Liver (tissue), 9 donors: Measurements from ENCODE around the gene BIN1. TPM values are rescaled to one million over a fixed set of nuclear protein-coding genes. Genes with fewer than 3 reads are reported as not detected.

ENCODE experiments used
- DNase-seq: peaks from one replicate; pipeline ENCODE4 v3.0.0-alpha.2; 2017; ENCODE audit warnings: low spot score
- H3K27ac ChIP-seq, 2 donors: one replicate each; pipeline ENCODE4 v1.7.0; 2013; ENCODE audit warnings: inconsistent platforms in 2 of 2, low read length in 2 of 2, control low read depth in 1 of 2, low read depth in 1 of 2, mild to moderate bottlenecking in 1 of 2
- H3K27me3 ChIP-seq, 4 donors: one replicate each; pipeline versions ENCODE4 v1.6.1 to v1.7.0; 2013; ENCODE audit warnings: low read length in 3 of 4, inconsistent platforms in 1 of 4, mild to moderate bottlenecking in 1 of 4, moderate library complexity in 1 of 4; ENCODE audit not compliant: control insufficient read depth in 4 of 4, insufficient read depth in 4 of 4
- H3K36me3 ChIP-seq, 4 donors: one replicate each; pipeline versions ENCODE4 v1.6.1 to v1.7.0; 2013; ENCODE audit warnings: low read length in 3 of 4, mild to moderate bottlenecking in 3 of 4, low read depth in 1 of 4, moderate library complexity in 1 of 4; ENCODE audit not compliant: control insufficient read depth in 4 of 4, insufficient read depth in 3 of 4
- H3K4me1 ChIP-seq, 4 donors: one replicate each; pipeline versions ENCODE4 v1.6.1 to v1.7.0; 2013; ENCODE audit warnings: low read length in 3 of 4, mild to moderate bottlenecking in 3 of 4, moderate library complexity in 1 of 4; ENCODE audit not compliant: control insufficient read depth in 4 of 4, insufficient read depth in 4 of 4
- H3K4me3 ChIP-seq, 3 donors: one replicate each; pipeline versions ENCODE4 v1.6.1 to v1.7.0; 2013; ENCODE audit warnings: low read length in 3 of 3, control low read depth in 1 of 3, low read depth in 1 of 3, mild to moderate bottlenecking in 1 of 3
- H3K9ac ChIP-seq, 2 donors: one replicate each; pipeline ENCODE4 v1.7.0; 2013; ENCODE audit warnings: low read length in 2 of 2, mild to moderate bottlenecking in 2 of 2, moderate library complexity in 2 of 2, control low read depth in 1 of 2, low read depth in 1 of 2
- H3K9me3 ChIP-seq, 4 donors: one replicate each; pipeline versions ENCODE4 v1.6.1 to v1.7.0; 2013; ENCODE audit warnings: low read length in 3 of 4; ENCODE audit not compliant: control insufficient read depth in 4 of 4
- FOXA1 ChIP-seq: IDR thresholded peaks from 2 replicates; pipeline ENCODE4 v1.6.1; 2016; ENCODE audit warnings: antibody characterized with exemption
- GABPA ChIP-seq, 2 donors: IDR thresholded peaks in 1 of 2; conservative IDR thresholded peaks in 1 of 2; 2 replicates each; pipeline ENCODE4 v1.6.1; 2016; ENCODE audit warnings: antibody characterized with exemption in 2 of 2, mild to moderate bottlenecking in 1 of 2, moderate library complexity in 1 of 2
- HNF4A ChIP-seq, 2 donors: conservative IDR thresholded peaks; 2 replicates each; pipeline ENCODE4 v1.6.1; 2016; ENCODE audit warnings: antibody characterized with exemption in 2 of 2, mild to moderate bottlenecking in 2 of 2
- HNF4G ChIP-seq: IDR thresholded peaks from 2 replicates; pipeline ENCODE4 v1.6.1; 2016; ENCODE audit warnings: antibody characterized with exemption
- NR2F2 ChIP-seq: IDR thresholded peaks from 2 replicates; pipeline ENCODE4 v1.6.1; 2016; ENCODE audit warnings: antibody characterized with exemption
- RAD21 ChIP-seq, 2 donors: IDR thresholded peaks; 2 replicates each; pipeline ENCODE4 v1.6.1; 2016; ENCODE audit warnings: antibody characterized with exemption in 2 of 2, mild to moderate bottlenecking in 2 of 2
- WGBS: extraction: QIAGEN DNeasy Blood & Tissue Kit; methylation state at CpG from one replicate; pipeline ENCODE4 v1.1.7; 2013; 5-methylcytosine and 5-hydroxymethylcytosine counted together
- polyA plus RNA-seq, 2 donors: library from polyadenylated mRNA; stranded (reverse) in 1 of 2; unstranded in 1 of 2; fragments of 200-250 nt in 1 of 2; fragments of >200 nt in 1 of 2; fragmentation: Nextera tagmentation in 1 of 2; extraction: Ambion mirVana in 1 of 2; gene quantifications; one replicate each; pipeline versions ENCODE4 v1.2.1 to v1.2.3, GENCODE V29; 2013 to 2015
- total RNA-seq, 2 donors: library from RNA; depleted of rRNA; stranded (reverse); fragments of >200 nt; gene quantifications; one replicate each; pipeline ENCODE4 v1.2.3, GENCODE V29; 2014
- TF ChIP-seq, protein P1 (sequence below): IDR thresholded peaks from 2 replicates; pipeline ENCODE4 v1.6.1; 2016; ENCODE audit warnings: antibody characterized with exemption, mild to moderate bottlenecking
- TF ChIP-seq, protein P2 (sequence below): IDR thresholded peaks from 2 replicates; pipeline ENCODE4 v1.6.1; 2016; ENCODE audit warnings: antibody characterized with exemption
- TF ChIP-seq, protein P3 (sequence below): IDR thresholded peaks from 2 replicates; pipeline ENCODE4 v1.6.1; 2016; ENCODE audit warnings: antibody characterized with exemption
- TF ChIP-seq, protein P4 (sequence below): fragments of 150-350 bp; IDR thresholded peaks from 2 replicates; pipeline ENCODE4 v1.5.1; 2017; ENCODE audit warnings: improper control_type of control experiment, low read depth, low read length; ENCODE audit not compliant: missing input control
- donor health status: healthy.
- donor health status: healthy.
- donor health status: healthy.
- donor health status: healthy.
- donor health status: healthy.

The BIN1 gene
- total and polyA plus RNA-seq, 4 donors = 13.3 to 21.5 (median 15.0) TPM

DNA sequence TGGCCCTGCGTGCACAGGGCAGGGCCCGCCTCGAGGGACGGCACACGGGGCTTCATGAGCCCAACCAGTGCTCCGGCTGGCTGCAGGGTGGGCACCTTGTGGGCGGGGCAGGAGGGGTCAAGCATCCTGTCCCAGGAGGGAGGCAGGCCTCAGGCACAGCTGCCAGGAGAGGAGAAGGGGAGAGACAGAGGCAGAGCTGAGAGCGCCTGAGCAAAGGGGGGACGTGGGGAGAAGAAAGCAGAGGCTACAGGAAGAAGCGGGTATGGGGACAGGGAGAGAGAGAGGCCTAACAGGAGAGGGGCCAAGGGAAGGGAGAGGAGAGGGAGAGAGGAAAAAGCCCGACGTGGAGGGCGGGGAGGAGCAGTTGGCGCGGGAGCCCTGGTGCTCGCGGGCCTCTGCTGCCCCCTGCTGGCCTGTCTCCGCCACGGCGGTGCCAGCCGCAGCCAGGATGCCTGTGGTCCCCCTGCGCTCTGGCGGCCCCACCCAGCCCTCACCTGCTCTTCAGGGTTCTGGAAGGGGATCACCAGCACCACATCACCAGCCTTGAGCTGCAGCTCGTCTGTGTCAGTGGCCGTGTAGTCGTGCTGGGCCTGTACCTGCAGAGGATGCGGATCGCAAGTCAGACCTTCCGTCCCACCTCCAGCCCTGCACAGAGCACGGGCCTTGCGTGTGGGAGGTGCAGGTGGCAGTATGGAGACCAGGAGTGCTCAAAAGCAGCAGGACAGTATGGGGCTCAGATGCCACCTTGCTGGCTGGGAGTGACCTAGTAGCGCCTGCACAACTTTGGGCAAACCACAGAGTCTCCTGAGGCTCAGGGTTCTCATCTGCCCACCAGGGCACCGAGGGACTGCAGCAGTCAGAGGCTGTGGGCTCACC, 56.8 kb downstream of the BIN1 start:
- no peak overlapping the region for H3K9ac ChIP-seq
- WGBS = 42% methylated on average over 33 of the region's 33 CpGs
- no peaks in the 10 kb centered on the region for H3K9me3 ChIP-seq
- peaks cover 10 to 19% (median 13%) of the 10 kb centered on the region in 4 donors for H3K4me1 ChIP-seq
- no peak overlapping the region for H3K27ac ChIP-seq
- TF ChIP-seq HNF4A (conservative IDR thresholded peaks at IDR 0.05) (no peak), FOXA1 (no peak), GABPA (IDR thresholded peaks at IDR 0.05 in 1 of 2, conservative IDR thresholded peaks at IDR 0.05 in 1 of 2) (no peak), RAD21 (IDR thresholded peaks at IDR 0.05) (peak; percentile 82 to 88), HNF4G (no peak)
- TF ChIP-seq, protein P1, sequence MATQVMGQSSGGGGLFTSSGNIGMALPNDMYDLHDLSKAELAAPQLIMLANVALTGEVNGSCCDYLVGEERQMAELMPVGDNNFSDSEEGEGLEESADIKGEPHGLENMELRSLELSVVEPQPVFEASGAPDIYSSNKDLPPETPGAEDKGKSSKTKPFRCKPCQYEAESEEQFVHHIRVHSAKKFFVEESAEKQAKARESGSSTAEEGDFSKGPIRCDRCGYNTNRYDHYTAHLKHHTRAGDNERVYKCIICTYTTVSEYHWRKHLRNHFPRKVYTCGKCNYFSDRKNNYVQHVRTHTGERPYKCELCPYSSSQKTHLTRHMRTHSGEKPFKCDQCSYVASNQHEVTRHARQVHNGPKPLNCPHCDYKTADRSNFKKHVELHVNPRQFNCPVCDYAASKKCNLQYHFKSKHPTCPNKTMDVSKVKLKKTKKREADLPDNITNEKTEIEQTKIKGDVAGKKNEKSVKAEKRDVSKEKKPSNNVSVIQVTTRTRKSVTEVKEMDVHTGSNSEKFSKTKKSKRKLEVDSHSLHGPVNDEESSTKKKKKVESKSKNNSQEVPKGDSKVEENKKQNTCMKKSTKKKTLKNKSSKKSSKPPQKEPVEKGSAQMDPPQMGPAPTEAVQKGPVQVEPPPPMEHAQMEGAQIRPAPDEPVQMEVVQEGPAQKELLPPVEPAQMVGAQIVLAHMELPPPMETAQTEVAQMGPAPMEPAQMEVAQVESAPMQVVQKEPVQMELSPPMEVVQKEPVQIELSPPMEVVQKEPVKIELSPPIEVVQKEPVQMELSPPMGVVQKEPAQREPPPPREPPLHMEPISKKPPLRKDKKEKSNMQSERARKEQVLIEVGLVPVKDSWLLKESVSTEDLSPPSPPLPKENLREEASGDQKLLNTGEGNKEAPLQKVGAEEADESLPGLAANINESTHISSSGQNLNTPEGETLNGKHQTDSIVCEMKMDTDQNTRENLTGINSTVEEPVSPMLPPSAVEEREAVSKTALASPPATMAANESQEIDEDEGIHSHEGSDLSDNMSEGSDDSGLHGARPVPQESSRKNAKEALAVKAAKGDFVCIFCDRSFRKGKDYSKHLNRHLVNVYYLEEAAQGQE = no peak
- TF ChIP-seq, protein P2, sequence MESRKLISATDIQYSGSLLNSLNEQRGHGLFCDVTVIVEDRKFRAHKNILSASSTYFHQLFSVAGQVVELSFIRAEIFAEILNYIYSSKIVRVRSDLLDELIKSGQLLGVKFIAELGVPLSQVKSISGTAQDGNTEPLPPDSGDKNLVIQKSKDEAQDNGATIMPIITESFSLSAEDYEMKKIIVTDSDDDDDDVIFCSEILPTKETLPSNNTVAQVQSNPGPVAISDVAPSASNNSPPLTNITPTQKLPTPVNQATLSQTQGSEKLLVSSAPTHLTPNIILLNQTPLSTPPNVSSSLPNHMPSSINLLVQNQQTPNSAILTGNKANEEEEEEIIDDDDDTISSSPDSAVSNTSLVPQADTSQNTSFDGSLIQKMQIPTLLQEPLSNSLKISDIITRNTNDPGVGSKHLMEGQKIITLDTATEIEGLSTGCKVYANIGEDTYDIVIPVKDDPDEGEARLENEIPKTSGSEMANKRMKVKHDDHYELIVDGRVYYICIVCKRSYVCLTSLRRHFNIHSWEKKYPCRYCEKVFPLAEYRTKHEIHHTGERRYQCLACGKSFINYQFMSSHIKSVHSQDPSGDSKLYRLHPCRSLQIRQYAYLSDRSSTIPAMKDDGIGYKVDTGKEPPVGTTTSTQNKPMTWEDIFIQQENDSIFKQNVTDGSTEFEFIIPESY = no peak
- TF ChIP-seq, protein P3, sequence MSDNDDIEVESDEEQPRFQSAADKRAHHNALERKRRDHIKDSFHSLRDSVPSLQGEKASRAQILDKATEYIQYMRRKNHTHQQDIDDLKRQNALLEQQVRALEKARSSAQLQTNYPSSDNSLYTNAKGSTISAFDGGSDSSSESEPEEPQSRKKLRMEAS = no peak
- TF ChIP-seq, protein P4, sequence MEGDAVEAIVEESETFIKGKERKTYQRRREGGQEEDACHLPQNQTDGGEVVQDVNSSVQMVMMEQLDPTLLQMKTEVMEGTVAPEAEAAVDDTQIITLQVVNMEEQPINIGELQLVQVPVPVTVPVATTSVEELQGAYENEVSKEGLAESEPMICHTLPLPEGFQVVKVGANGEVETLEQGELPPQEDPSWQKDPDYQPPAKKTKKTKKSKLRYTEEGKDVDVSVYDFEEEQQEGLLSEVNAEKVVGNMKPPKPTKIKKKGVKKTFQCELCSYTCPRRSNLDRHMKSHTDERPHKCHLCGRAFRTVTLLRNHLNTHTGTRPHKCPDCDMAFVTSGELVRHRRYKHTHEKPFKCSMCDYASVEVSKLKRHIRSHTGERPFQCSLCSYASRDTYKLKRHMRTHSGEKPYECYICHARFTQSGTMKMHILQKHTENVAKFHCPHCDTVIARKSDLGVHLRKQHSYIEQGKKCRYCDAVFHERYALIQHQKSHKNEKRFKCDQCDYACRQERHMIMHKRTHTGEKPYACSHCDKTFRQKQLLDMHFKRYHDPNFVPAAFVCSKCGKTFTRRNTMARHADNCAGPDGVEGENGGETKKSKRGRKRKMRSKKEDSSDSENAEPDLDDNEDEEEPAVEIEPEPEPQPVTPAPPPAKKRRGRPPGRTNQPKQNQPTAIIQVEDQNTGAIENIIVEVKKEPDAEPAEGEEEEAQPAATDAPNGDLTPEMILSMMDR = peak; percentile 85
- DNase-seq = peak; percentile 75
- H3K27me3 ChIP-seq = no peaks in the 10 kb centered on the region
- H3K36me3 ChIP-seq = peaks cover 0 to 6% (median 1%) of the 10 kb centered on the region in 4 donors
- no peak overlapping the region for H3K4me3 ChIP-seq

DNA sequence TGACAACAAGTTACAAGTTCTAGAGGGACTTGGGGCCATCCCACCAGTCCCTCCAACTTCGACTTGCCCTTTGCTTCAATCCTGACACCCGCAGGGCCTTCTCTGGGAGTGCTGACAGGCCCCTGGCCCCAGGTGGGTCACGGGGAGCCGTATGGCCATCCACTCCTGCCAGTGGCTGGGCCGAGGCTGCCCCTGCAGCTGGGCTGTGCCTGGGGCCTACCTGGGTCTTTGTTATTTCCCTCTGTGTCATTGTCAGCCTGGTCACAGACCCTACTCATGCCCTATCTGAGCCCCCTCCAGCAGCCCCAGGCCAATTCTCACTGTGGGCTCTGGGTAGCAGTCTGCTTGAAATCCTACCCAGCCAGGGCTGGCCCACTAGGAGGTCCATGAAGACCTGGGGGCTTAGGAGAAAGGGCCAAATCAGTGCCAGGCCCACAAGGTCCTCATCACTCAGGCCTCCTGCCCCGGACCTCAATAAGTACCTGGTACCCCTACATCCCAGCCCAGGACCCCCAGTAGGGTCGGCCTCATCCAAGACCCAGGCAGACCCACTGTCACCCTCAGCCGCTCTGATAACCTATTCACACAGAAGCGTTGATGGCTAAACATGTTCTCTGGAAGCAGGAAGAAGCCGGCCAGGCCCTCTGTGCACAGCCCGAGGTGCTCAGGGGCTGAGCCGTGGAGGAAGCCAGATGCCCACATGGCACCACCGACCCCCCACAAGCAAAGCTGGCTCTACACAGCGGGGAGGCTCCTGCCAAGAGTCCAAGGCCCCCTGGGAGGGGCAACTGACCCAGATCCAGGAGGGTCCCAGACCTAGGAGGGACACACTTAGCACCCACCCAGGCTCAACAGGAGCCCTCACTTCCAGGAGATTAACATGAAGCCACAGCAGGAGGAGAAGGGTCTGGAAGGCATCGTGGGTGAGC, 57.7 kb downstream of the BIN1 start:
- Histone ChIP-seq H3K27ac (no peak overlapping the region), H3K36me3 (peaks cover 0 to 6% (median 1%) of the 10 kb centered on the region in 4 donors), H3K9ac (no peak overlapping the region), H3K9me3 (no peaks in the 10 kb centered on the region), H3K4me1 (peaks cover 6 to 12% (median 9%) of the 10 kb centered on the region in 4 donors), H3K4me3 (no peak overlapping the region), H3K27me3 (no peaks in the 10 kb centered on the region)
- DNase-seq = no peak
- 93% methylated on average over 15 of the region's 15 CpGs for WGBS
- TF ChIP-seq NR2F2 = no peak
- TF ChIP-seq, protein P4 = no peak
